Thyroid gland (tissue), 4 donors: ENCODE data around the gene CNTN1. TPM values are rescaled to one million over a fixed set of nuclear protein-coding genes. Genes with fewer than 3 reads are reported as not detected.

Source experiments
- DNase-seq, 2 donors: peaks; one replicate each; pipeline ENCODE4 v3.0.0-alpha.2; 2019
- H3K27ac ChIP-seq, 3 donors: fragments of 200-600 bp; sonication (generic); 1 replicate in 2 of 3; 2 replicates in 1 of 3; pipeline ENCODE4 v1.5.1; 2016 to 2019; ENCODE audit warnings: mild to moderate bottlenecking in 1 of 3, moderate library complexity in 1 of 3
- H3K27me3 ChIP-seq: fragments of 200-600 bp; sonication (generic); one replicate; pipeline ENCODE4 v1.5.1; 2019
- H3K36me3 ChIP-seq, 2 donors: fragments of 200-600 bp; sonication (generic); one replicate each; pipeline ENCODE4 v1.5.1; 2016 to 2019
- H3K4me1 ChIP-seq, 2 donors: fragments of 200-600 bp; sonication (generic); one replicate each; pipeline ENCODE4 v1.5.1; 2017 to 2019
- H3K4me3 ChIP-seq, 3 donors: fragments of 200-600 bp; sonication (generic); replicated peaks in 1 of 3; 1 replicate in 2 of 3; 2 replicates in 1 of 3; pipeline ENCODE4 v1.5.1; 2016; ENCODE audit warnings: mild to moderate bottlenecking in 1 of 3
- H3K9me3 ChIP-seq: fragments of 200-600 bp; sonication (generic); one replicate; pipeline ENCODE4 v1.5.1; 2017
- POLR2A ChIP-seq, 2 donors: fragments of 450-650 bp; IDR thresholded peaks; one replicate each; pipeline ENCODE4 v1.6.1; 2017; ENCODE audit warnings: antibody characterized with exemption in 2 of 2, mild to moderate bottlenecking in 2 of 2, moderate library complexity in 1 of 2
- WGBS, 2 donors: methylation state at CpG; one replicate each; pipeline ENCODE4 v1.1.5; 2017; 5-methylcytosine and 5-hydroxymethylcytosine counted together
- intact Hi-C: fragments of 100-400 bp; cut with DNase I; formaldehyde crosslinking; loops from one replicate; pipeline ENCODE4 v1.15.1; 2023
- total RNA-seq, 4 donors: library from RNA; depleted of rRNA; stranded (reverse); fragments of >200 nt; gene quantifications; one replicate each; pipeline ENCODE4 v1.2.3, GENCODE V29; 2016
- TF ChIP-seq, protein P1 (sequence below), 6 experiments: fragments of 200-600 bp in 3 of 6; fragments of 450-650 bp in 3 of 6; sonication (generic) in 3 of 6; IDR thresholded peaks; one replicate each; pipeline ENCODE4 v1.5.1; 2016 to 2019; ENCODE audit warnings: antibody characterized with exemption in 6 of 6, mild to moderate bottlenecking in 2 of 6, inconsistent platforms in 1 of 6, moderate library complexity in 1 of 6

CNTN1 gene
- total RNA-seq, 4 donors from 2014 or later = 1.9 to 2.7 (median 2.0) TPM

DNA sequence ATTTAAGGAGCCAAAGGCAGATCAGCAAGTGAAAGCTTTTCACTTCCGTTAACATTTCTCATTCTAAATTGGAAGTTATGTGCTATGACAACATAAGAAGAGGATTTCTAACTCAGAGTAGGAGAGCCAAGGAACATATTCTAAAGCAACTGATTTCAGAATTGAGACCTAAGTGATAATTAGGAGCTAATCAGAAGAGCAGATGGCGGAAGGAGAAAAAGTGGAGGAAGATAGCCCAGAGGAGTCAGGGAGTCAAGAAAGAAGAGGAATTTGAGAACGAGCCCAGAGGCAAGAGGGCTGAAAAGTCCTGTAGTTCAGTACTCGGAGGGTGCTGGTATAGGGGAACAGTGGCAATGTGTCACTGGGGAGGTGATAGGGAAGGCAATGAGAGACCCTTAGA is 162.4 kb downstream of the CNTN1 start:
- Histone ChIP-seq H3K4me3 (no peak overlapping the region), H3K27me3 (no peaks in the 10 kb centered on the region), H3K27ac (no peak overlapping the region), H3K9me3 (no peaks in the 10 kb centered on the region), H3K4me1 (no peaks in the 10 kb centered on the region), H3K36me3 (no peaks in the 10 kb centered on the region)
- WGBS, 2 donors = 53 to 55% methylated on average over 4 of the region's 4 CpGs
- no peak for TF ChIP-seq POLR2A (IDR thresholded peaks at IDR 0.05)
- TF ChIP-seq, protein P1, sequence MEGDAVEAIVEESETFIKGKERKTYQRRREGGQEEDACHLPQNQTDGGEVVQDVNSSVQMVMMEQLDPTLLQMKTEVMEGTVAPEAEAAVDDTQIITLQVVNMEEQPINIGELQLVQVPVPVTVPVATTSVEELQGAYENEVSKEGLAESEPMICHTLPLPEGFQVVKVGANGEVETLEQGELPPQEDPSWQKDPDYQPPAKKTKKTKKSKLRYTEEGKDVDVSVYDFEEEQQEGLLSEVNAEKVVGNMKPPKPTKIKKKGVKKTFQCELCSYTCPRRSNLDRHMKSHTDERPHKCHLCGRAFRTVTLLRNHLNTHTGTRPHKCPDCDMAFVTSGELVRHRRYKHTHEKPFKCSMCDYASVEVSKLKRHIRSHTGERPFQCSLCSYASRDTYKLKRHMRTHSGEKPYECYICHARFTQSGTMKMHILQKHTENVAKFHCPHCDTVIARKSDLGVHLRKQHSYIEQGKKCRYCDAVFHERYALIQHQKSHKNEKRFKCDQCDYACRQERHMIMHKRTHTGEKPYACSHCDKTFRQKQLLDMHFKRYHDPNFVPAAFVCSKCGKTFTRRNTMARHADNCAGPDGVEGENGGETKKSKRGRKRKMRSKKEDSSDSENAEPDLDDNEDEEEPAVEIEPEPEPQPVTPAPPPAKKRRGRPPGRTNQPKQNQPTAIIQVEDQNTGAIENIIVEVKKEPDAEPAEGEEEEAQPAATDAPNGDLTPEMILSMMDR (IDR thresholded peaks at IDR 0.05) = no peak
- no peak for DNase-seq
- intact Hi-C loops = no loop called here

DNA sequence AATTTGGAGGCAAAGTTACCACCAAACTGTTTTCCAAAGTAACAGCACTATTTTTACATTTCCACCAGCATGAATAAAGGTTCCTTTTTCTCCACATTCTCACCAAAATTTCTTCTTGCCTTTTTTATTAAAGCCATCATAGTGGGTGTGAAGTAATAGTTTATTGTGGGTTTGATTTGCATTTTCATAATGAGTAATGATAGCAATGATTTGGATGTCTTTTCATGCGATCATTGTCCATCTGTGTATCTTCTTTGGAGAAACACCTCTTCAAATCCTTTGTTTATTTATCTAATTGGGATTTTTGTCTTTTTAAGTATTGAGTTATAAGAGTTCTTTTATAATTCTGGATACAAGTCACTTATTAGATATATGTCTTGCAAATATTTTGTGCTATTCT is 172.7 kb downstream of the CNTN1 start:
- no peak for DNase-seq
- 89% methylated on average over 1 of the region's 1 CpG for whole genome bisulfite sequencing, 2 donors
- intact Hi-C loops = no loop called here

GRCh38 chr12:40870981-40871380 is 178.7 kb downstream of the CNTN1 start:
- H3K27me3 ChIP-seq = no peaks in the 10 kb centered on the region
- intact Hi-C loops = no loop called here
- DNase-seq = no peak
- H3K9me3 ChIP-seq = no peaks in the 10 kb centered on the region
- TF ChIP-seq POLR2A (IDR thresholded peaks at IDR 0.05) = no peak
- TF ChIP-seq, protein P1 (IDR thresholded peaks at IDR 0.05) = no peak
- H3K4me1 ChIP-seq = no peaks in the 10 kb centered on the region
- no peak overlapping the region for H3K4me3 ChIP-seq
- H3K36me3 ChIP-seq = no peaks in the 10 kb centered on the region
- H3K27ac ChIP-seq = no peak overlapping the region

More for the DNA sequence above, 172.7 kb downstream of the CNTN1 start:
- H3K27ac ChIP-seq = no peak overlapping the region
- H3K36me3 ChIP-seq = no peaks in the 10 kb centered on the region
- H3K4me1 ChIP-seq = no peaks in the 10 kb centered on the region
- H3K4me3 ChIP-seq = no peak overlapping the region
- H3K9me3 ChIP-seq = no peaks in the 10 kb centered on the region
- TF ChIP-seq POLR2A (IDR thresholded peaks at IDR 0.05) = no peak
- TF ChIP-seq, protein P1 (IDR thresholded peaks at IDR 0.05) = no peak
- H3K27me3 ChIP-seq = no peaks in the 10 kb centered on the region

- no peaks in the 10 kb centered on the region for H3K9me3 ChIP-seq
- no peak overlapping the region for H3K4me3 ChIP-seq
- no peak for DNase-seq
- no peaks in the 10 kb centered on the region for H3K36me3 ChIP-seq
- H3K27ac ChIP-seq = no peak overlapping the region
- intact Hi-C loops = no loop called here
- no peak for TF ChIP-seq POLR2A (IDR thresholded peaks at IDR 0.05)
- TF ChIP-seq, protein P1 (IDR thresholded peaks at IDR 0.05) = no peak
- 68 to 75% methylated on average over 1 of the region's 1 CpG for WGBS, 2 donors
- H3K4me1 ChIP-seq = no peaks in the 10 kb centered on the region
- no peaks in the 10 kb centered on the region for H3K27me3 ChIP-seq
These were observed 182.6 kb downstream of the CNTN1 start for GRCh38 chr12:40874868-40875267.

- TF ChIP-seq, protein P1 (IDR thresholded peaks at IDR 0.05) = no peak
- no peak for TF ChIP-seq POLR2A (IDR thresholded peaks at IDR 0.05)
- intact Hi-C loops = no loop called here
- no peak for DNase-seq
- Histone ChIP-seq H3K36me3 (no peaks in the 10 kb centered on the region), H3K27ac (no peak overlapping the region), H3K4me1 (no peaks in the 10 kb centered on the region), H3K4me3 (no peak overlapping the region), H3K27me3 (no peaks in the 10 kb centered on the region), H3K9me3 (no peaks in the 10 kb centered on the region)
- WGBS, 2 donors = 83 to 85% methylated on average over 3 of the region's 3 CpGs
These were observed 197.1 kb downstream of the CNTN1 start for GRCh38 chr12:40889329-40889728.
